Endothelial cell of umbilical vein (primary cell): ENCODE data around the gene DLX1. TPM values are rescaled to one million over a fixed set of nuclear protein-coding genes. Genes with fewer than 3 reads are reported as not detected.
A peak's percentile ranks its signal among the peaks of the same experiment; 100 is the strongest.

Source experiments
- Bru-seq: library from RNA; stranded (reverse); fragments of 400-500 nt; gene quantifications from one replicate; lab custom pipeline; 2021; lab: Mats Ljungman, UMichigan
- BruChase-seq, 2 experiments: library from RNA; stranded (reverse); fragments of 400-500 nt; gene quantifications; one replicate each; lab custom pipeline; 2021; lab: Mats Ljungman, UMichigan
- BruUV-seq: library from RNA; stranded (reverse); fragments of 400-500 nt; replicated peaks from 2 replicates; lab custom pipeline; 2021; lab: Mats Ljungman, UMichigan
- CTCF ChIA-PET: fragments of 300-600, 350-600 bp; sonication (Branson Sonifier 250); formaldehyde crosslinking; loops from one replicate; lab custom pipeline; 2021; ENCODE audit warnings: antibody characterized with exemption, inconsistent platforms; lab: Charles Lee
- POLR2A ChIA-PET: fragments of 300-600, 350-600 bp; sonication (Branson Sonifier 250); formaldehyde crosslinking; loops from one replicate; lab custom pipeline; 2021; ENCODE audit warnings: antibody characterized with exemption, inconsistent platforms; lab: Charles Lee
- DNase-seq: peaks from one replicate; pipeline ENCODE4 v3.0.0-alpha.2; 2011; ENCODE audit warnings: low read depth, low spot score
- FAIRE-seq: peaks from 2 replicates; lab custom pipeline; 2011; peaks lifted over from hg19 to GRCh38; lab: Jason Lieb, UNC
- H2AFZ ChIP-seq: 2 replicates; pipeline ENCODE4 v1.6.0; 2012; ENCODE audit warnings: low read depth, low read length, control low read depth, inconsistent platforms
- H3K27ac ChIP-seq: 2 replicates; pipeline ENCODE4 v1.5.1; 2011; ENCODE audit warnings: low read depth, mild to moderate bottlenecking, control low read depth, low read length, moderate library complexity; ENCODE audit not compliant: insufficient read depth
- H3K27me3 ChIP-seq, 2 experiments: 2 replicates each; pipeline versions ENCODE4 v1.6.0 to v1.6.1; 2011; ENCODE audit warnings: low read length in 2 of 2, mixed read lengths in 1 of 2; ENCODE audit not compliant: control insufficient read depth in 2 of 2, insufficient read depth in 2 of 2
- H3K36me3 ChIP-seq, 2 experiments: 2 replicates in 1 of 2; 3 replicates in 1 of 2; pipeline ENCODE4 v1.5.1; 2011; ENCODE audit warnings: low read length in 2 of 2, mild to moderate bottlenecking in 1 of 2, moderate library complexity in 1 of 2; ENCODE audit not compliant: control insufficient read depth in 2 of 2, insufficient read depth in 2 of 2; ENCODE audit errors: extremely low read depth in 1 of 2
- H3K4me1 ChIP-seq: 3 replicates; pipeline ENCODE4 v1.5.1; 2011; ENCODE audit warnings: mild to moderate bottlenecking, low read length; ENCODE audit not compliant: control insufficient read depth, insufficient read depth; ENCODE audit errors: extremely low read depth
- H3K4me2 ChIP-seq: 2 replicates; pipeline ENCODE4 v1.6.1; 2011; ENCODE audit warnings: low read length, control low read depth, mixed read lengths; ENCODE audit not compliant: insufficient read depth
- H3K4me3 ChIP-seq, 3 experiments: fragments of 200-600 bp in 1 of 3; sonication (generic), shearing (Covaris generic) in 1 of 3; replicated peaks in 1 of 3; 2 replicates each; pipeline ENCODE4 v1.5.1; 2011 to 2016; ENCODE audit warnings: control low read depth in 3 of 3, low read length in 3 of 3, mild to moderate bottlenecking in 2 of 3, inconsistent platforms in 1 of 3, low read depth in 1 of 3, moderate library complexity in 1 of 3; ENCODE audit not compliant: insufficient read depth in 1 of 3
- H3K79me2 ChIP-seq: 2 replicates; pipeline ENCODE4 v1.6.0; 2012; ENCODE audit warnings: low read length, inconsistent platforms; ENCODE audit not compliant: control insufficient read depth, insufficient read depth
- H3K9ac ChIP-seq: replicated peaks from 2 replicates; pipeline ENCODE3; 2011; ENCODE audit warnings: low read length, control low read depth; ENCODE audit not compliant: insufficient read depth; ENCODE audit errors: extremely low read depth
- H3K9me1 ChIP-seq: replicated peaks from 3 replicates; pipeline ENCODE4 v1.6.0; 2011; ENCODE audit warnings: mild to moderate bottlenecking, low read length; ENCODE audit not compliant: control insufficient read depth, insufficient read depth; ENCODE audit errors: extremely low read depth
- H3K9me3 ChIP-seq: replicated peaks from 2 replicates; pipeline ENCODE4 v1.5.1; 2012; ENCODE audit warnings: low read length, inconsistent platforms; ENCODE audit not compliant: control insufficient read depth, insufficient read depth
- H4K20me1 ChIP-seq: replicated peaks from 2 replicates; pipeline ENCODE3; 2011; ENCODE audit warnings: mild to moderate bottlenecking, low read length; ENCODE audit not compliant: control insufficient read depth, insufficient read depth; ENCODE audit errors: extremely low read depth
- EZH2 ChIP-seq: IDR thresholded peaks from 2 replicates; pipeline ENCODE4 v1.6.1; 2012; ENCODE audit warnings: borderline replicate concordance, low read depth, mild to moderate bottlenecking, moderate library complexity, low read length, inconsistent platforms; ENCODE audit not compliant: severe bottlenecking
- FOS ChIP-seq: IDR thresholded peaks from 2 replicates; pipeline ENCODE4 v1.6.1; 2011; ENCODE audit warnings: mild to moderate bottlenecking, low read length, moderate library complexity, borderline replicate concordance; ENCODE audit not compliant: insufficient read depth
- GATA2 ChIP-seq: IDR thresholded peaks from 2 replicates; pipeline ENCODE4 v1.7.0; 2011; ENCODE audit warnings: low read depth, mild to moderate bottlenecking, moderate library complexity, mixed read lengths, low read length; ENCODE audit not compliant: insufficient read length, insufficient read depth
- JUN ChIP-seq: IDR thresholded peaks from 2 replicates; pipeline ENCODE4 v1.6.1; 2011; ENCODE audit warnings: borderline replicate concordance, low read depth; ENCODE audit not compliant: insufficient read length, insufficient read depth
- MAX ChIP-seq: IDR thresholded peaks from 2 replicates; pipeline ENCODE4 v1.6.1; 2011; ENCODE audit not compliant: insufficient read depth, insufficient read length
- MYC ChIP-seq: IDR thresholded peaks from one replicate; pipeline ENCODE4 v1.6.1; 2011; ENCODE audit warnings: mild to moderate bottlenecking, low read depth, low read length
- POLR2A ChIP-seq: IDR thresholded peaks from 2 replicates; pipeline ENCODE4 v1.6.1; 2012; ENCODE audit warnings: low read depth, mild to moderate bottlenecking, control low read depth, low read length
- POLR2AphosphoS5 ChIP-seq: IDR thresholded peaks from 2 replicates; pipeline ENCODE4 v1.6.1; 2012; ENCODE audit warnings: low read depth, mild to moderate bottlenecking, control low read depth, low read length, moderate library complexity; ENCODE audit not compliant: insufficient read depth
- dilution Hi-C: fragments of 300-500 bp; cut with MboI; formaldehyde crosslinking; loops from one replicate; pipeline ENCODE4 v1.15.0; 2019; ENCODE audit warnings: low sequenced_read_pairs; ENCODE audit not compliant: extremely low pct_ligation_motif_present
- intact Hi-C: fragments of 100-400 bp; cut with micrococcal nuclease; formaldehyde crosslinking; loops from one replicate; pipeline ENCODE4 v1.10.0; 2022
- long read RNA-seq: library from polyadenylated mRNA; stranded (forward); transcript quantifications from one replicate; pipeline ENCODE4 v2.0.0, GENCODE V29; 2021
- polyA minus RNA-seq, 3 experiments: library from RNA; depleted of rRNA, polyadenylated mRNA; stranded (reverse); fragments of >200 nt; gene quantifications; 1 replicate in 1 of 3; 2 replicates in 2 of 3; pipeline ENCODE4 v1.2.3, GENCODE V29; 2011
- polyA plus RNA-seq, 4 experiments: library from polyadenylated mRNA; depleted of rRNA in 3 of 4; stranded (reverse) in 3 of 4; unstranded in 1 of 4; fragments of >200 nt; gene quantifications; 2 replicates each; pipeline versions ENCODE4 v1.2.1 to v1.2.3, GENCODE V29; 2011 to 2012; ENCODE audit warnings: missing spikeins in 1 of 4
- total RNA-seq: library from RNA; stranded (reverse); gene quantifications from 2 replicates; pipeline ENCODE4 v1.2.3, GENCODE V29; 2021
- TF ChIP-seq, protein P1 (sequence below), 2 donors: IDR thresholded peaks; 1 replicate in 1 of 2; 2 replicates in 1 of 2; pipeline ENCODE4 v1.5.1; 2011; ENCODE audit warnings: low read length in 2 of 2, mild to moderate bottlenecking in 2 of 2, moderate library complexity in 2 of 2, control low read depth in 1 of 2, inconsistent platforms in 1 of 2, low read depth in 1 of 2; ENCODE audit not compliant: insufficient read depth in 1 of 2; ENCODE audit errors: extremely low read depth in 1 of 2

DLX1 gene
- total RNA-seq (not detected in 2 replicates), polyA plus RNA-seq (0.12 and 0.14 TPM in 2 replicates), polyA minus RNA-seq (0.36 TPM in 1 of 2 replicates, not detected in the other), Bru-seq, nascent RNA (percentile 17 among the genes with signal in this experiment), BruChase-seq, experiment 1, labeled RNA remaining after a 6-hour chase (percentile 24 among the genes with signal in this experiment), BruChase-seq, experiment 2, labeled RNA remaining after a 2-hour chase (not detected)
- polyA plus RNA-seq (2011; cell fraction: cytosol; rRNA removed): 0.06 and 0.09 TPM in 2 replicates
- polyA plus RNA-seq (2011; cell fraction: nucleus; rRNA removed): 0.21 and 0.42 TPM in 2 replicates
- not detected in 2 replicates for polyA plus RNA-seq (2012)
- 1.2 TPM for polyA minus RNA-seq (2011; cell fraction: cytosol; rRNA and poly(A)+ RNA removed)
- not detected in 2 replicates for polyA minus RNA-seq (2011; cell fraction: nucleus; rRNA and poly(A)+ RNA removed)
- long read RNA-seq: 0 reads

- Histone ChIP-seq H3K27me3 (peaks cover 92 to 100% of the 10 kb centered on the region in 2 experiments), H3K9ac (no peak within 1 kb of the TSS), H3K36me3 (no peaks in the 10 kb centered on the region), H2AFZ (peak within 1 kb of the TSS; percentile 80), H3K79me2 (no peaks in the 10 kb centered on the region), H3K4me3 (peak within 1 kb of the TSS; percentile 26 to 40 (median 30)), H3K27ac (no peak within 1 kb of the TSS), H3K4me1 (peaks cover 20% of the 10 kb centered on the region), H3K4me2 (peak within 1 kb of the TSS; percentile 68), H4K20me1 (no peaks in the 10 kb centered on the region), H3K9me1 (no peaks in the 10 kb centered on the region), H3K9me3 (no peaks in the 10 kb centered on the region)
- no TSS peak for BruUV-seq
- intact Hi-C loops (loop anchor here (1.0 to 2.0 kb wide), 3 partner anchors 8 to 163 kb away; partner anchors contain the start of genes DLX2 and HAT1), dilution Hi-C loops (no loop called here)
- TF ChIP-seq FOS (no peak), EZH2 (peak; percentile 39)
- CTCF ChIA-PET: interaction anchor here (0.6 to 2.7 kb wide), 7 partner anchors 11 to 329 kb away, joined by 3 to 12 read pairs (median 5); partner anchors contain the start of gene DLX2
- DNase-seq: no peak
- POLR2A ChIA-PET: no interaction called here
- no peak for FAIRE-seq
Measured at GRCh38 chr2:172085460-172086159, at the start of gene DLX1. DLX1 (plus strand) TSS chr2:172085507; CDS start chr2:172085678, 171 bp downstream.

DNA sequence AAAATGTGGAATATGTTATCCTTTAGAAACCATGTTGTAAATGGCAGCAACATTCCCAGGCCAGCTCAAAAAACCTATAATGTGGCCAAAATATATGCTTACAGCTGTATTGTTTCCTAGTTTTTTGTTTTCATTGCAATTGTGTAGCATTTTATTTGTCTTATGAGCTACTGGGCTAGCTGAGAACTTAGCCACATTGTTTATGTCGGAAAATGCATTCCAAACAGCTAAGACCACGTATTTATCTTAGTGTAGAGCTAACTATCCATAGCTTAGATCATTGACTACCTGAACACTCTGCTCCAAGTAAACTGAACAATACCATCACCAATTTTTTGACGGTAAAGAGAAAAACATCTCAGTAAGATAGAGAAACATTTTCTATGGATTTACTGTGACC lies 47.2 kb upstream of the DLX1 start:
- DNase-seq: no peak

More for the DNA sequence above, 47.2 kb upstream of the DLX1 start:
- dilution Hi-C loops: no loop called here
- POLR2A ChIA-PET: no interaction called here
- FAIRE-seq: no peak
- H2AFZ ChIP-seq: no peak overlapping the region
- no peak overlapping the region for H3K9ac ChIP-seq
- H3K4me1 ChIP-seq: no peaks in the 10 kb centered on the region
- H3K36me3 ChIP-seq: no peaks in the 10 kb centered on the region
- CTCF ChIA-PET: interaction anchor here (0.9 to 2.1 kb wide), 9 partner anchors 9 to 89 kb away, joined by 3 to 9 read pairs (median 4); no protein-coding TSS in a partner anchor
- H3K4me2 ChIP-seq: no peak overlapping the region
- H4K20me1 ChIP-seq: no peaks in the 10 kb centered on the region
- BruUV-seq: no TSS peak
- no peak overlapping the region for H3K27ac ChIP-seq
- H3K27me3 ChIP-seq: no peaks in the 10 kb centered on the region
- no peaks in the 10 kb centered on the region for H3K9me3 ChIP-seq
- no peak overlapping the region for H3K4me3 ChIP-seq
- H3K79me2 ChIP-seq: no peaks in the 10 kb centered on the region
- intact Hi-C loops: no loop called here
- H3K9me1 ChIP-seq: no peaks in the 10 kb centered on the region
- TF ChIP-seq POLR2A (no peak), FOS (no peak), JUN (no peak), POLR2AphosphoS5 (no peak), MYC (no peak), EZH2 (no peak), GATA2 (no peak), MAX (no peak)
- TF ChIP-seq, protein P1, sequence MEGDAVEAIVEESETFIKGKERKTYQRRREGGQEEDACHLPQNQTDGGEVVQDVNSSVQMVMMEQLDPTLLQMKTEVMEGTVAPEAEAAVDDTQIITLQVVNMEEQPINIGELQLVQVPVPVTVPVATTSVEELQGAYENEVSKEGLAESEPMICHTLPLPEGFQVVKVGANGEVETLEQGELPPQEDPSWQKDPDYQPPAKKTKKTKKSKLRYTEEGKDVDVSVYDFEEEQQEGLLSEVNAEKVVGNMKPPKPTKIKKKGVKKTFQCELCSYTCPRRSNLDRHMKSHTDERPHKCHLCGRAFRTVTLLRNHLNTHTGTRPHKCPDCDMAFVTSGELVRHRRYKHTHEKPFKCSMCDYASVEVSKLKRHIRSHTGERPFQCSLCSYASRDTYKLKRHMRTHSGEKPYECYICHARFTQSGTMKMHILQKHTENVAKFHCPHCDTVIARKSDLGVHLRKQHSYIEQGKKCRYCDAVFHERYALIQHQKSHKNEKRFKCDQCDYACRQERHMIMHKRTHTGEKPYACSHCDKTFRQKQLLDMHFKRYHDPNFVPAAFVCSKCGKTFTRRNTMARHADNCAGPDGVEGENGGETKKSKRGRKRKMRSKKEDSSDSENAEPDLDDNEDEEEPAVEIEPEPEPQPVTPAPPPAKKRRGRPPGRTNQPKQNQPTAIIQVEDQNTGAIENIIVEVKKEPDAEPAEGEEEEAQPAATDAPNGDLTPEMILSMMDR (IDR thresholded peaks at IDR 0.05; ENCODE audit: extremely low read depth in 1 of 2, insufficient read depth in 1 of 2, low read depth in 1 of 2, low read length in 2 of 2): no peak
